H1 (cell line): ENCODE results near the gene KATNAL1. TPM values are rescaled to one million over a fixed set of nuclear protein-coding genes. Genes with fewer than 3 reads are reported as not detected.

Source experiments
- EP300 ChIP-seq, 2 experiments: IDR thresholded peaks; 1 replicate in 1 of 2; 2 replicates in 1 of 2; pipeline ENCODE4 v1.6.1; 2011 to 2012; ENCODE audit warnings: low read depth in 2 of 2, low read length in 2 of 2, mild to moderate bottlenecking in 2 of 2, borderline replicate concordance in 1 of 2, inconsistent platforms in 1 of 2, moderate library complexity in 1 of 2
- HDAC2 ChIP-seq, 2 experiments: fragments of 300-600 bp in 1 of 2; sonication (generic) in 1 of 2; IDR thresholded peaks; 2 replicates each; pipeline ENCODE4 v1.6.1; 2011 to 2012; ENCODE audit warnings: low read depth in 2 of 2, low read length in 2 of 2, mild to moderate bottlenecking in 2 of 2, moderate library complexity in 2 of 2, borderline replicate concordance in 1 of 2, inconsistent platforms in 1 of 2
- JUND ChIP-seq: IDR thresholded peaks from 2 replicates; pipeline ENCODE4 v1.6.1; 2011; ENCODE audit warnings: mild to moderate bottlenecking, improper control_type of control experiment, low read length
- polyA plus RNA-seq, 7 experiments: library from polyadenylated mRNA; depleted of rRNA in 3 of 7; stranded (reverse) in 5 of 7; unstranded in 2 of 7; fragments of >200 nt in 5 of 7; fragments of 200-250 nt in 2 of 7; gene quantifications; 1 replicate in 5 of 7; 2 replicates in 1 of 7; 4 replicates in 1 of 7; pipeline versions ENCODE4 v1.2.1 to v1.2.3, GENCODE V29; 2011 to 2013; ENCODE audit warnings: missing spikeins in 2 of 7, mixed read lengths in 2 of 7
- total RNA-seq: library from RNA; stranded (reverse); fragmentation: NEBNext Ultra II Directional; extraction: Animal tissue kit (Norgen Biotek cat#: 25700); gene quantifications from 2 replicates; pipeline ENCODE4 v1.2.1, GENCODE V29; 2021

The KATNAL1 gene
- total and polyA plus RNA-seq, 2 of the 8 experiments (the other 6 are each of a cell fraction or from before 2014, with no cell fraction given) = 4.0 to 13.2 TPM

DNA sequence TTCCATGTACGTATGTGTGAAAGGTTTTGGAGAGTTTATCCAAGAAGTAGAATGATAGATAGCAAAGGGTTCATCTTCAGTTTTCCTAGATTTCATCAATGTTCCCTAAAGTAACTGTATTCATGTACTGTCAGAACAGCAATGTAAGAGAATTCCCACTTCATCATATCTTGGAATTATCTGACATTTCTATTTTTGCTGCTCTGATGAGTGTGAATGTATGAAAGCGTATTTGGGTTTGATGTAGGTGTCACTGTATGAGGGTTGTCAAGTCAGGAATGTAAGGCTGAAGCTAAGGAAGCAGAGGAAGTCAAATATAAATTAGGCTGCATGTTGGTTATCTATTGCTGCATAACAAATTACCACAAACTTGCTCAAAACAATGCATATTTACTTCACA, 7.2 kb upstream of the KATNAL1 start (continued):
- TF ChIP-seq EP300 (IDR thresholded peaks at IDR 0.05; ENCODE audit: borderline replicate concordance in 1 of 2, low read depth in 2 of 2, low read length in 2 of 2) (no peak), HDAC2 (IDR thresholded peaks at IDR 0.05; ENCODE audit: borderline replicate concordance in 1 of 2, low read depth in 2 of 2, low read length in 2 of 2) (no peak), JUND (no peak)
